HPDE6-E6E7 (cell line): Measurements from ENCODE around the gene NRG3.

Source experiments
- DNase-seq: peaks from one replicate; pipeline ENCODE4 v3.0.0; 2011; ENCODE audit warnings: missing footprints; ENCODE audit errors: extremely low spot score

NRG3 gene

DNA sequence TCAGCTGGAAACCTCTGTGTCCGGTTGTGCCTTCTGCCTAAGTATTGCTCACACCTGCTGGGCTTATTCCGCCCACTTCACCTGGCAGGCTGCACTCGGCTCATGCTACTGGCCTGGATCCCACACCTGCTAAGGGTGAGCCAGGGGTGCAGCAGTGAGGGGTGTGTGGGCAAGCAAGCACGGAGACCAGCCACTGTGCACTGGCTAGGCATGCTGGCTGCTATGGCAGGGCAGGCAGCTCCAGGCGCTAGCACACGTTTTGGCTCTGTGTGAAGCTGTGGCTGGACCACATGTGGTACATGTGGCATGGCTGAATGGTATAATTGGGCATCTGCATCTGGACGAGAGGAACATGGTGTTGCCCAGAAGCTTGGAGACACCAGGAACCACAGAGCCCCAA, 940.7 kb downstream of the NRG3 start:
- no peak for DNase-seq

DNA sequence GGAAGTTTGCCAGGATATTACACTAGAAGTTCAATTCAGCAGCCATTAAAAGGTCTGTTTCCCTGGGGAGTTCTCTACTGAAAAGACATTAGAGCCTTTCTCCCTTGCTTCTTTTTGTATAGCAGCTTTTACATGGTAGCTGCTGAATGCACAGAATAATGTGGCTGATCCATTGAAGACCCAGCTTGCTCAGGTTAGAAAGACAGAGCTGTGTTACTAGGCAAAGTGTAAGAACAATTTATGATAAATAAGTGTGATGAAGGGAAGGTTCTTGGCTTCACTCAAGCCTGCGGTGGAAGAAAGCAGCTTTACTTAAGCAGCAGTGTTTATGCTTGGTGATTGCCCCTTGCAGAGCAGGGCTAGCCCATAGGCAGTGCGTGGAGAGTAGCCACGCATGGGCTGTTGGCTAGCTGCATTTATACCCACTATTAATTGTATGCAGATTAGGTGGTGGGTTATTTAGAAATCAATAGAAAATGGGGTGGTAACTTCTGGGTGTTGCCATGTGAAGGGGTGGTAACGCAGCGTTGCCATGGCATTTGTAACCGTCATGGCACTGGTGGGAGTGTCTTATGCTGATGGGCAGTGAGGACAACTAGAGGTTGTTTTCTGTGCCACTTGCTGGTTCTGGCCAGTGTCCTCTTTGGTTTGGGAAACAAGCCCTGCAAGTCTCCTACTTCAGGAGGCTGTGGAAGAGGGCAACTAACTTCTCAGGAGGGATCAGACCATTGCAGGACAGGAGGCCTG, 942.9 kb downstream of the NRG3 start:
- DNase-seq: no peak

DNA sequence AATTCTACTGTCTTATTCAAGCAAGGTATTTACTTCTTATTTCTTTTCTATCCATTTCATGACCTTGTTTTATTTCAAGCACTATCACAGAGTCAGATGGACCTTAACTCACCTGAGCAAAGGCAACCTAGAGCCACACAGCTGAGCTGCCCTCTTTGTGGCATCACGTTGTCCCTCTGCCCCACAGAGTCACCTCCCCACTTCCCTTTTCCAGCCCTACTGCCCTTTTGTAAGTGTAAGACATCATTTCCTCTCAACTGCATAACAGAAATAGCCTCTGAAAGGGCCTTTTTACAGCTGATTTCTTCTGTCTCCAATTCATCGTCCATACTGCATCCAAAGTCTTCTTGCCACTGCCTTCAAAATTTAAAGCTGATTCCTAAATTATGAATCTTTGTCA, 946.0 kb downstream of the NRG3 start:
- DNase-seq: no peak

DNA sequence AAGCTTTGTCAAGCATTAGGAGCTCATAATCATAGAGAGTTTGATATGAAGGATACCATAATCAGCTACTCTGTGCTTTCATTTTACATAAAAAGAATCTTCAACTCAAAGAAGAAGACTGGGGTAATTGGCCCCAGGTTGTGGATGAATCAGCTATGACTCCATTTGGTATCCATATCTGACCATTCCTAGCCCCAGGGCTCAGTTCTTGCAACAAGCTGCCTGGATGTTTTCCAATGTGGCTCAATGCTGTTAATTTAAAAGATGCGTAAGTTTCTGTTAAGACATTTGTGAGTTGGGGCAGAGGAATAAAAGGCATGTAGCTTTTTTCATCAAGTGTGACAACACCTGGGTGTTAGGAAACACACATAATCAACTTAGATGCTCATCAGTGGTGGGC, 951.1 kb downstream of the NRG3 start:
- no peak for DNase-seq

DNA sequence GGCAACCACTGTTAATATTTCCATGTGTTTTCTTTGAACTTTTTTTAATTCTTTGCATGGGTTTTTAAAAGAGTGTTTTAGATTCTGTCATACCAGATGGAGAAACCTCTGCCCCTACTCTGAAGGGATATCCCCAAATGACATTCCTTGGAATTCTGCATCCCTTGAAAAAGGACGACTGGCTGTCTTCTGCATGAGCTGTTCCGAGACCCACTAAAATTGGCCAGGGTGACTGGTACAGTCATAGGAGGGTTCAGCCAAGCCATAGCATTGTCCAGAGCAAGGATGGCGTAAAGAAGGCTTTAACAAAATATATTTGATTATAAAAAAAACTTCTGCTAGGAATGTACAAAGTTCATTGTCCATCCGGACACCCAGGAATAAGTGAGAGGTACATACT, 952.9 kb downstream of the NRG3 start:
- DNase-seq: no peak

DNA sequence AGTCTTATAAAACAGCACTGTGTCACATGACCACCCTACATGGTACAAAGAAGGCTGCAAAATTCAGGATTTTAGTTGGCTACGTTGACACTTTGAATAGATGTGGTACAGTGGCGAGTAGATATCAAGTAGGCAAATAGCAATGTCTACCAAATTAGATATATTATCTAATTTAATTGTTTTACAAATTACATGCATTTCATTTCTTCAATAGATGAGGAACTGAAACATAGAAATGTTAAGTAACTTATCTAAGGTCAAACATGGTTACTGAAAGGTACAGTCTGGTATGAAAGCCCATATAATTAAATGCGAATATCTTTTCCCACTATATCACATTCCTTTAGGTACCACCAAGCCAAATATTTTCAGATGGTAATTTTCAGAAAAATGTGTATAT, 972.2 kb downstream of the NRG3 start:
- no peak for DNase-seq

DNA sequence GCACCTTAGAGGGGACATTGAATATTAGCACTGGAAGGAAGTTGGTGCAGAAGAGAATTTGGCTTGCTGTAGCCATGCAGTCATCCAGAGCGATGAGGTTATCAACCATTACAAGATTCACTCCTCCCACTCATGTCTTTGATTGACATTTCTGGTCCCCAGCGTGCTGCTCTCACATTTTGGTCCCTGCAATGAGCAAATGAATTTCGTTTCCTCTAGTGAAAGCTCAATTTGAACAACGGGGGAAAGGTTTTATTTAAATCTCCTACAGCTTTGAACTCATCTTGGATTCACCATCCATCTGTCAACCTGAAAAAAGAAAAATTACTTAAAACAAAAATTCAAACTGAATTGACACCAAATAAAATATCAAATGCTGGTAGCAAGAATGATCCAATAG, 975.2 kb downstream of the NRG3 start:
- no peak for DNase-seq

DNA sequence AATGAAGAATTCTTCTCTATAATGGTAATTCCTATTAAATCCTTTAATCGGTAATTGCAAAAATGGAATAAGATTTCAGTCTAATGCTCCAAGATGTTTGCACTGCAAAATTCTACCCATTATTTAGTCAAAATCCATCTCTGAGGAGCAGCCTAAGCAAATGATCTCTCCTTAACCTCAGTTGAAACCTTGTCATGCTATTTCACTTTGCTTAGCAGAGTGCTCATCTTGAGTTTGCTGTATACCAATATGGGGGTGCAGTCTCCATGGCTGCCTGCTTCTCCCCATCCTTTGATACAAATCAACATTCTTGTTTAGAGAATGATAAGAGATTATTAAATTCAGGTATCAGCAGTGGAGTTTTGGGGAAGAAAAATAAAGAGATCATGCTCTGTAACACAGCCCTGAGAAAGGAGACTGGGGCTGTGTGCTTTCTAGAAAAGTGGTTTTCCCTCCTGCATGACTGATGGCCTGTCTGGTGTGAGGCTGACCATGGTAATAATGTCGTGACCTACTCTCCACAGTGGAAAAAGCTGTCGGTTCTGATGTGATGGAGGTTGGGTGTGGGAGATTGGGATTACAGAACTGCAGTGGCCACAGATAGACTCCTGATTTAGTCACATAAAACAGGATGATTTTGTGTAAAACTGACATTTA, 982.1 kb downstream of the NRG3 start:
- DNase-seq: no peak

DNA sequence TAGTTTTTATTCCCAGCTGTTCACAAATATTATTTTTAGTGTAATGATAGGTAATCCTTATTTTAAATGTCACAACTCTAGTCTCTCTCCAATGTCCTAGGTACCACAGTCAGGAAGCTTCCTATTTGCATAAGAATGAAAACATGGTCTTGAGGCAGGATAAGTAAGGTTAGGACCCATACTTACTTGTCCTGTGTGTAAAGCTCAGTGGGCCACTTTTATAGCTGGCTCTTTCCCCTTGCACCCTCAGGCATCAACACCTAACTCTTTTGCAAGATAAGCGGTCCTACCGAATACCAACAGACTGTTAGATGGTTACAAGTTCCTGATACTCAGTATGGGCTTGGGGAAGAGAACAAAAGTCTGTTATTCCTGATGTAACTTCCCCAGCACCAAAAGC, 986.9 kb downstream of the NRG3 start:
- no peak for DNase-seq

DNA sequence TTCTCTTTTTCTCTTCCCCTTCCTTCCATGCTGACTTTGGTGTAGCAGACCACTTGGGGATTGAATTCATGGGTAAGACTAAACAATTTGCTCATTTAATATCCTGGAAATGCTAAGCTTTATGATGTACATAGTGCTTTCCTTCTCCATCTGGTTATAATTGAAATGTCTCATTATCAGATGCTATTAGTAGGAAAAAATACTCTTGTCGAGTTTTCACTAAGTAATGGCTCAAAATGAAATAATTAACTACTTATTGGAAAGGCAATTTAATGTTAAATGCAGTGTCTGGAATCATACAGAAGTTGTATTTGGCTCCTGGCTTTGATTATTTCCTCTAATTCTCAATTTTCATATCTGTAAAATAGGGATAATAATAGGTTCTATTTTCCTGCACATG, 990.4 kb downstream of the NRG3 start:
- DNase-seq: no peak

DNA sequence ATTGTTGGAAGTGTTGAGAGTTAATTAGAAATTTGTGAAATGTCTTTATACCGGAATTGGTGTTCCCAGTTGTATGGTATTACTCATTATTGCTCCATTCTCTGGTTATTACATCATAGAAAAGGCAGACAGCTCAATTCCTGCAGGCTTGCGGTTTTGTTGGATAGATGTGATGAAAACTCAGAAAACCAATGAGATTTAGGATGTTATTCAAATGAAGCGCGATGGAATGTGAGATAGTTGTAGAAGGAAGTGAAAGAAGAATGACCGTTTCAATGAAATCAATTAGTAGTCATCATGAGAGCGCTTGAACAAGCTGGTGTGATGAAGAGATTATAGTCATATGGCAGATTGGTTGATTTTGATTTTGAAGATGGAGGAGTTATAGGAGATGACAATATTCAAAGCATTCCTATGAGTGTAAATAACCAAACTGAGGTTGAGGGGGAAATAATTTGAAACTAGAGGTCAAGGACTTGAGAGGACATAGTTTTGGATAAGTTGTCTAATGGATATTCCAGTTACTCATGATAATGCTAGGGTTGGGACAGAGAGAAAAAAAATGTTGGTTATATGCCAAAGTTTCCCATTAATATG, 991.5 kb downstream of the NRG3 start:
- DNase-seq: no peak

DNA sequence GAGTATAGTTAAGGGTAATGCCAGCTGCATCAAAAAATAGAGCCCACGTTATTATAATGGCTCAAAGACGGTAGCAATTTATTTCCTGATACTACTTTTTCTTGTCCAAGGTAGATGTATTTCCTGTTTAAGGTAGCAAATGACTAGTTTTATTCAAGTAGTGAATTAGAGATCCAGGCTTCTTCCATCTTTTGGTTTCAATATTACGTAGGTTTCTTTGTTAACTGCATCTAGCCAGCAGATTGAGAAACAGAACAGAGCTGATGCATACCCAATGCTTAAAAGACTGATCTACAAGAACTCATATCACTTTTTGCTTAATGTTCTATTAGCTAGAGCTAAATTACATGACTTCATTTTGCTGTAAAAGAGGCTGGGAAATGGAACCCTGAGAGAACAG, 992.1 kb downstream of the NRG3 start:
- no peak for DNase-seq

DNA sequence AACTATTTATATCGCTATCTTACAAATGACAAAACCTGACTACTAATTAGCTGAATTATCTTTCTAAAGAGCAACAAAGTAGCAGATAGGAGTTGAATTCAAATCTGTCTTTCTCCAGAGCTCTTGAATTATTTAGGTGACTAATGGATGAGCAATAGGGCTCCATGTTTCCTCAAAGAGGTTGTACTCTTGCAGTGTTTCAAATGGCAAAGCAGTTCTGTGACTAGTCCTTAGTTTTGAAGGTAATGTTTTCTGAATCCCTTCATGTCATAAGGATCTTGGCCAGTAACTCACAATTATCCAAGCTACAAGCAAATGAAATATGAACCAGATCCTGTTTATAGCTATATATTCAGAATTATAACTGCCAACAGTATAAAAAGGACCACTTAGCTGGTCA, 999.7 kb downstream of the NRG3 start:
- no peak for DNase-seq

DNA sequence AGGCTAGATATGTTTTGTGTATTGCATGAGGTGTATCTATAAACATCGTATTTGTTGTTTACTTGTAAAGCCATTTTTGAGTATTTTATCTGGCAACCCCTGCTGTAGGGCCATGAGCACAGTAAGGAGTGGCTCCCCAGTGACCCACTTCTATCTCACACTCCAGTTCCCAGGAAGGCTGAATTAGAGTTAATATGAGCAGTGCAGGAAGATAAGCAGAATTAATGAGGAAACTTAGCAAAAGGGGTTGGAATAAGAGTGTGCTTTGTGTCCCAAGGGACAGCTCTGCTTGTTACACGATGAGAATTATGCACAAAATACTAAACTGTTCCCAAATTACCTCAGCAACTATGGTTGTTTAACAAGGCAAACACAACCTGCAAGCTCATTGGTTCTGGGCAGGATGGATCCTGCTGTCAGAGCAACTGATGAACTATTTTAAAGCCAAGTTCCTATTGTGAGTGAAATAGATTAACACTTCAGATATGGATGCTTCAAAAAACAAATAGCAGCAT, 1005.8 kb downstream of the NRG3 start:
- no peak for DNase-seq

DNA sequence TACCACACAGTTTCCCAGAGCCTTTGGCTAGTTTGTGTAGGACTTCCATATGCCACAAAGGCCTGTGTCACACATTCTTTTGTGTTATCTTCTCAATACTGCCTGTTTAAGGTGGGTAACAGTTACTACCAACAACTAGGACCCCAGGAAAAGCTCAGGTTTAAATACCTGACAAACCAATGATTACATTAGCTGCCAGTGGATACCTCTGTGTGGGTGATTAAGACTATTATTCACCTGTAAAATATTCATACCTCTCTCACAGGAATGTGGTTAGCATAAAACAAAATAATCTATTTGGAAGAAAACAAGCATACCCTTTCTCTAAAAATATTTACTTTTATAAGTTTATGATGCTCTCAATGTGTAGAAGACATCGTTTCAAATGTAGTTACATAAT, 1007.7 kb downstream of the NRG3 start:
- DNase-seq: no peak

DNA sequence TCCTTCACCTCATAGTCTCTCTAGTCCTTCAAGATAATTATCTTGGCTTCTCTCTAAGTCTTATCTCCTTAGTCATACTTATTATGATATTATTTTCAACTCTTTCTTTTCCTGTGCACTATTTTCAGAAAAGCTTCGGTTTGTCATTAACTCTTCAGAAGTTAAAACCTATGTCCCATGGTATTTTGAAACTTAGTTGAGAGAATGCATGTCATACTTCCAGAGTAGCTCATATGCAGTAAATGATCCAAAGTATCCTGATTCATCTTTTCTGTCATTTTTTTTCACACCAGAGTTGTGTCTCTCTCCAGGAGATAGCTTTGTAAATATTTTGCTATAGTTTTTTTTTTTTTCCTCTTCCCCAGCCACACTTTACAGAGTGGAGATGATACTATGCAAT, 1008.6 kb downstream of the NRG3 start:
- no peak for DNase-seq

DNA sequence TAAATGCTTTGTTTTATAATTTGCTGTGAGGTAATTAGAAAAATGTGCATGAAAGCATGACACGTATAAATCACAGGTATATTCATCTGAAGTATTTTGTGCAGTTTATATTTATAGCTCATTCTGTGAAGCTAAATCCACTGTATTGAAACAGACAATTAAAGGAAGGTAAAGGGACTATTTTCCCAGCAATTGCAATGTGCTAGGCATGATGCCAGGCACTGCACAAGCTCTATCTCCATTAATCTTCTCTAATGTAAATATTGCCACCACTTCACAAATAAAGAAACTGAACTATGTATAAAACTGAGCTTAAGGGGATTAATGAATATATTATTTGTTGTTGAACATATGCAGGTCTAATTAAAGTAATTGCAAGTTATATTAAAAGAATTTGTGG, 1012.5 kb downstream of the NRG3 start:
- DNase-seq: no peak

DNA sequence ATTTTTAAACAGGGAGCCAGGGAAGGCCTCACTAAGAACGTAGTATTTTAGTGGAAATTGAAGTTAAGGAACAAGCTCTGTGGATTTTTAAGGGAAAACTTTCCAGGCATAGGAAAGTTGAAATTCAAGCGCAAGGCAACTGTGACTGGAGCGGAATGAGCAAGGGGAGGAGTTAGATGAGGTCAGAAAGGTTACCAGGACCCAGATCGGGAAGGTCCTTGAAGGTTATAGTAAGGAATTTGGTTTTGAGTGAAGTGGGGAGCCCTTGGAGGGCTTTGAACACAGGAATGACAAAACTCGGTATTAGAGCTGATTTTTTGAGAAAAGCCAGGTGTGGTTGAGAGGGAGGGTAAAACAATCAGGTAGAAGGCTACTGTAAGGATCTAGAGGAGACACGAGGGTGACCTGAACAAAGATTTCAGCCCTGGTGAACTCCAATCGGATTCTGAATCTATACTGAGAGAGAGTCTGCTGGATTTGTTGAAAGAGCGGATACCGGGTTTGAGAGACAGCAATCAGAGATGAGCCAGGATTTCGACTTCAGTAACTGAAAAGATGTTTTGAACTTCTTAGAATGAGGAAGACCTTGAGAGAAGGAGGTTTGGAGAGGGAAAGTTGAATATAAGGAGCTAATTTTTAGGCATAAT, 1013.9 kb downstream of the NRG3 start:
- DNase-seq: no peak

DNA sequence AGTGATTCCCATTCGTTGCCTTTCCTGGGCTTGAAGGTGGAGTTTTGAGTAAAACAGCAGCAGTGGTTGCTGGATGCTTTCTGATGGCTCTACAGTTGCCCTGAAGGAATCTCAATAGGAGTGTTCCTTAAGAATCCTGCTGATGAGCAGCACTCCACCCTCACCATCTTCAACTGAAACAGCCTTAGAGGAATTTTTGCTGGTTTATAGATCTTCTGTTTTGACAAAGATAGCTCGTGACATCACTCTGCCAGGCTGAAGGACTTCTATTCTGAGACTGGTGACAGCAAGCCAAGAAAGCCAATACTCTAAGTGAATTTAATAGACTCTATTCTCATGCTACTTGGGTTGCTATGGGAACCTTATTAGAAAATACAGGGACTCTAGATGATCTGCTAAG, 1014.7 kb downstream of the NRG3 start:
- no peak for DNase-seq

DNA sequence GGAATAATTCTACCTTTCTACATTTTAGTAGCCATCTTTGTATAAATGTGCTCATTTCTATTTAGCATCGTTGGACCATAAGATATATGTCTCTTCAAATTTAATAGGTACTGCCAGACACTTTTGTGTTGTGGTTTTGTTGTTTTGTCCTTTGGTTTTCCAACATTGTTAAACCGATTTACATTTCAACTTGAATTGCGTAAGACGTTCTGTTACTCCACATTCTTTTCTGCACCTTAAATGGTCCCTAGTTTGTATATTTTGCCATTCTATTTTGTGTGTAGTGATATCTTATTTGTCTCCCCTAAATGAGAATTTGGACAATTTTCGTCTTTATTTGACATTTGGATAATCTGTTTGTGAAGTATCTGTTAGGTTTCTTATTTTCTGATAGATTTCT, 1015.6 kb downstream of the NRG3 start:
- DNase-seq: no peak

DNA sequence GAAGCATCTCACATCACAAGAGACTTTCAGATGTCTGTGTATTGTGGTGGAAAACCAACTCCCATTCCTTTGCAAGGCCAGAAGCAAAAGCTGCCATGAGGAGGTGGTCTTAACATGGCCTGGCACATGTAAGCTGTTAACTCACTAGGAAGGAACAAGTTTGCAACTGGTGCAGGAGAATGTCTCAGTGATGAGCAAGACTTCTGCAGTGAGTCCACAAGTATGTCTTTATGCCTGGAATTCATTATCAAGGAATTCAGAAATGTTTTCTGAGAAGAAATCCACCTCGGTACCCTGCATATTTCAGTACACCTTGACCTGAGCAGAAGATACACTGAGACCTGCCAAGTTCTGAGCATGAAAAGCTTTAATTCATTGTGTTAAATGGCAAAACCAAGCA, 1033.1 kb downstream of the NRG3 start:
- no peak for DNase-seq

DNA sequence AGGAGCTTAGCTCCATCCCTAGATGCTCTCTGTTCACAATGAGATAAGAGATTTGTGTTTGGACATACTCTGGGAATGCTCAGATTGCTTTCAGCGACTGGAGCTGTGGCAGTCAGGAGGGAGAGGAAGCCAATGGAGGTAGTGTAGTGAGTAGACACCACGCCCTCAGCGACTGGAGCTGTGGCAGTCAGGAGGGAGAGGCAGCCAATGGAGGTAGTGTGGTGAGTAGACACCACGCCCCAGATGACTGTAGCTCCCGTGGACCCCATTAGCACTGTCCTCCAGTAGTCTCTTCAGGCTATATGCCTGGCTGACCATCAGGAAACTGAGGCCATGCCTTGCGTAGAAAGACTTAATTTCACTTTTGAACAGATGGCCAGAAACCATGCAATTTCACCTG, 1033.8 kb downstream of the NRG3 start:
- DNase-seq: no peak

DNA sequence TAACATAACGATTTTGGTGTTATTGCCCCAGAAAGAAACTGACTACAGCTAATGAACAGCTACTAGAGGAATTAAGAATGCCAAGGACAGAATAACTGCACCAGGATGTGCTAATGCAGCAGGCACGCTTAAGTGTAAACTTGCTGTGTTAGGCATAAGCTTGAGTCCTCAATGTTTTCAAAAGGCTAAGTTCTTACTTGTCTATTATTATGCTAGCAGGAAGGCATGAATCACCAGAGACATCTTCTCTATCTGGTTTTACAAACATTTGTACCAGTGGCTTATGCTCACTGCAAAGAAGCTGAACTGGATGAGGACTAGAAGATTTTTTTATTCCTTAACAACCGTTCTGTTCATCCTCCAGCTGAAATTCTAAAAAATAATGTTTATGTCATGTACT, 1035.3 kb downstream of the NRG3 start:
- no peak for DNase-seq
